ENCODE data around the gene TMIGD1.
A peak's percentile ranks its signal among the peaks of the same experiment; 100 is the strongest.

The TMIGD1 gene

GRCh38 chr17:30378825-30379302 is 45.0 kb upstream of the TMIGD1 start, which contains the start of gene CPD:
CPD (plus strand) TSS chr17:30378927; CDS start chr17:30378981, 54 bp downstream.
- DNase-seq (ENCODE audit: extremely low spot score) = peak; percentile 98
- ChIA-PET CTCF (no interaction called here), POLR2A (no interaction called here)
- TF ChIP-seq CTCF (IDR thresholded peaks at IDR 0.05; ENCODE audit: control extremely low read depth, extremely low read depth, low read depth, missing control alignments) = no peak

GRCh38 chr17:30378241-30378824 is 44.5 kb upstream of the TMIGD1 start:
- no peak for TF ChIP-seq CTCF (IDR thresholded peaks at IDR 0.05; ENCODE audit: control extremely low read depth, extremely low read depth, low read depth, missing control alignments)
- ChIA-PET POLR2A (no interaction called here), CTCF (interaction anchor here (2.7 kb wide), 1 partner anchor 37 kb away, joined by 11 read pairs; no protein-coding TSS in a partner anchor)
- DNase-seq (ENCODE audit: extremely low spot score) = peak; percentile 29

- DNase-seq (ENCODE audit: extremely low spot score) = no peak
- CTCF ChIA-PET = interaction anchor here (1.4 to 2.7 kb wide), 2 partner anchors 14 to 37 kb away, joined by 4 to 11 read pairs; no protein-coding TSS in a partner anchor
Measured at GRCh38 chr17:30377574-30378240, 43.9 kb upstream of the TMIGD1 start.

GRCh38 chr17:30376621-30377452 is 43.0 kb upstream of the TMIGD1 start:
- no peak for TF ChIP-seq CTCF (IDR thresholded peaks at IDR 0.05; ENCODE audit: control extremely low read depth, extremely low read depth, low read depth, missing control alignments)
- CTCF ChIA-PET = interaction anchor here (1.0 to 2.7 kb wide), 3 partner anchors 13 to 40 kb away, joined by 4 to 11 read pairs (median 6); no protein-coding TSS in a partner anchor
- DNase-seq (ENCODE audit: extremely low spot score) = peak; percentile 35
- POLR2A ChIA-PET = interaction anchor here (0.6 kb wide), 1 partner anchor 1696 kb away, joined by 3 read pairs; no protein-coding TSS in a partner anchor

More at GRCh38 chr17:30377574-30378240, 43.9 kb upstream of the TMIGD1 start:
- no peak for TF ChIP-seq CTCF (IDR thresholded peaks at IDR 0.05; ENCODE audit: control extremely low read depth, extremely low read depth, low read depth, missing control alignments)
- POLR2A ChIA-PET = interaction anchor here (0.6 kb wide), 1 partner anchor 1695 kb away, joined by 3 read pairs; no protein-coding TSS in a partner anchor

GRCh38 chr17:30375661-30376060 is 41.8 kb upstream of the TMIGD1 start:
- no peak for TF ChIP-seq CTCF (IDR thresholded peaks at IDR 0.05; ENCODE audit: control extremely low read depth, extremely low read depth, low read depth, missing control alignments)
- ChIA-PET POLR2A (no interaction called here), CTCF (interaction anchor here (1.0 to 2.7 kb wide), 3 partner anchors 30 to 35 kb away, joined by 3 to 11 read pairs (median 8); no protein-coding TSS in a partner anchor)
- no peak for DNase-seq (ENCODE audit: extremely low spot score)

GRCh38 chr17:30372755-30373154 is 38.9 kb upstream of the TMIGD1 start:
- peak; percentile 10 for TF ChIP-seq CTCF (IDR thresholded peaks at IDR 0.05; ENCODE audit: control extremely low read depth, extremely low read depth, low read depth, missing control alignments)
- no peak for DNase-seq (ENCODE audit: extremely low spot score)
- CTCF ChIA-PET = interaction anchor here (1.4 kb wide), 1 partner anchor 11 kb away, joined by 4 read pairs; no protein-coding TSS in a partner anchor
- POLR2A ChIA-PET = no interaction called here
